Measurements from ENCODE around the gene MYCN.

GRCh38 chr2:15982285-15983044 lies 42.1 kb downstream of the MYCN start:
- TF ChIP-seq, protein P1, sequence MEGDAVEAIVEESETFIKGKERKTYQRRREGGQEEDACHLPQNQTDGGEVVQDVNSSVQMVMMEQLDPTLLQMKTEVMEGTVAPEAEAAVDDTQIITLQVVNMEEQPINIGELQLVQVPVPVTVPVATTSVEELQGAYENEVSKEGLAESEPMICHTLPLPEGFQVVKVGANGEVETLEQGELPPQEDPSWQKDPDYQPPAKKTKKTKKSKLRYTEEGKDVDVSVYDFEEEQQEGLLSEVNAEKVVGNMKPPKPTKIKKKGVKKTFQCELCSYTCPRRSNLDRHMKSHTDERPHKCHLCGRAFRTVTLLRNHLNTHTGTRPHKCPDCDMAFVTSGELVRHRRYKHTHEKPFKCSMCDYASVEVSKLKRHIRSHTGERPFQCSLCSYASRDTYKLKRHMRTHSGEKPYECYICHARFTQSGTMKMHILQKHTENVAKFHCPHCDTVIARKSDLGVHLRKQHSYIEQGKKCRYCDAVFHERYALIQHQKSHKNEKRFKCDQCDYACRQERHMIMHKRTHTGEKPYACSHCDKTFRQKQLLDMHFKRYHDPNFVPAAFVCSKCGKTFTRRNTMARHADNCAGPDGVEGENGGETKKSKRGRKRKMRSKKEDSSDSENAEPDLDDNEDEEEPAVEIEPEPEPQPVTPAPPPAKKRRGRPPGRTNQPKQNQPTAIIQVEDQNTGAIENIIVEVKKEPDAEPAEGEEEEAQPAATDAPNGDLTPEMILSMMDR (IDR thresholded peaks at IDR 0.05): no peak
- no peak for TF ChIP-seq POLR2A (IDR thresholded peaks at IDR 0.05)

All from prostate gland (tissue), 2 donors.